SK-N-MC (cell line): ENCODE data around the gene RELN.

ENCODE experiments used
- EZH2 ChIP-seq: fragments of 200-600 bp; sonication (generic); IDR thresholded peaks from one replicate; pipeline ENCODE4 v1.6.1; 2017; ENCODE audit warnings: antibody characterized with exemption
- FOXP2 ChIP-seq: optimal IDR thresholded peaks from 2 replicates; pipeline ENCODE3; 2011; ENCODE audit warnings: mild to moderate bottlenecking, moderate library complexity; ENCODE audit not compliant: insufficient read depth; ENCODE audit errors: extremely low read length, control extremely low read depth
- POLR2AphosphoS5 ChIP-seq: IDR thresholded peaks from 2 replicates; pipeline ENCODE4 v1.6.1; 2012; ENCODE audit warnings: mild to moderate bottlenecking, low read depth, low read length, borderline replicate concordance

GRCh38 chr7:103425177-103425576 is 564.3 kb downstream of the RELN start:
- TF ChIP-seq EZH2, result no peak
- no peak for TF ChIP-seq POLR2AphosphoS5
- TF ChIP-seq FOXP2, result no peak
